Sigmoid colon (tissue), 7 donors: Measurements from ENCODE around the gene JAKMIP1. TPM values are rescaled to one million over a fixed set of nuclear protein-coding genes. Genes with fewer than 3 reads are reported as not detected.

Experiments used
- DNase-seq: peaks from one replicate; pipeline ENCODE4 v3.0.0-alpha.2; 2019
- H3K27ac ChIP-seq, 4 donors: fragments of 200-600 bp; sonication (generic); one replicate each; pipeline ENCODE4 v1.5.1; 2016 to 2019; ENCODE audit warnings: mild to moderate bottlenecking in 1 of 4
- H3K27me3 ChIP-seq, 3 donors: fragments of 200-600 bp; sonication (generic); one replicate each; pipeline ENCODE4 v1.5.1; 2019; ENCODE audit warnings: mild to moderate bottlenecking in 1 of 3
- H3K36me3 ChIP-seq, 4 donors: fragments of 200-600 bp; sonication (generic); one replicate each; pipeline ENCODE4 v1.5.1; 2016 to 2019
- H3K4me1 ChIP-seq, 4 donors: fragments of 200-600 bp; sonication (generic); one replicate each; pipeline ENCODE4 v1.5.1; 2017 to 2019
- H3K4me3 ChIP-seq, 4 donors: fragments of 200-600 bp; sonication (generic); one replicate each; pipeline ENCODE4 v1.5.1; 2017 to 2019; ENCODE audit warnings: mild to moderate bottlenecking in 2 of 4, moderate library complexity in 1 of 4
- H3K9me3 ChIP-seq, 4 donors: fragments of 200-600 bp in 3 of 4; sonication (generic) in 3 of 4; one replicate each; pipeline versions ENCODE4 v1.5.1 to v1.6.1; 2013 to 2019
- CTCF ChIP-seq, 4 experiments: fragments of 450-650 bp in 3 of 4; fragments of 200-600 bp in 1 of 4; IDR thresholded peaks; one replicate each; pipeline ENCODE4 v1.5.1; 2016 to 2019; ENCODE audit warnings: antibody characterized with exemption in 4 of 4, mild to moderate bottlenecking in 3 of 4, moderate library complexity in 2 of 4
- EP300 ChIP-seq, 4 donors: sonication (generic); formaldehyde crosslinking; IDR thresholded peaks; one replicate each; pipeline ENCODE4 v1.6.1; 2017; ENCODE audit warnings: antibody characterized with exemption in 4 of 4
- POLR2A ChIP-seq, 2 donors: fragments of 450-650 bp; IDR thresholded peaks; one replicate each; pipeline ENCODE4 v1.6.1; 2016; ENCODE audit warnings: antibody characterized with exemption in 2 of 2, mild to moderate bottlenecking in 2 of 2, moderate library complexity in 2 of 2
- POLR2AphosphoS5 ChIP-seq, 4 donors: sonication (generic); formaldehyde crosslinking; IDR thresholded peaks; one replicate each; pipeline ENCODE4 v1.6.1; 2017; ENCODE audit warnings: antibody characterized with exemption in 4 of 4
- WGBS, 2 donors: extraction: QIAGEN DNeasy Blood & Tissue Kit; methylation state at CpG; one replicate each; pipeline ENCODE4 v1.1.7; 2013; 5-methylcytosine and 5-hydroxymethylcytosine counted together
- intact Hi-C: fragments of 100-400 bp; cut with DNase I; formaldehyde crosslinking; loops from one replicate; pipeline ENCODE4 v1.15.1; 2023
- polyA plus RNA-seq, 3 donors: library from polyadenylated mRNA; stranded (reverse); fragments of 200-250 nt; gene quantifications; one replicate each; pipeline ENCODE4 v1.2.3, GENCODE V29; 2013
- total RNA-seq, 4 donors: library from RNA; depleted of rRNA; stranded (reverse); fragments of >200 nt; gene quantifications; one replicate each; pipeline ENCODE4 v1.1.0, GENCODE V29; 2016
- donor health status: healthy with polysubstance abuse.
- donor health status: Bipolar disorder and iron deficiency.
- donor health status: healthy.

The JAKMIP1 gene
- total and polyA plus RNA-seq, 7 donors = 0.49 to 3.9 (median 1.8) TPM; not detected in 2

GRCh38 chr4:6095023-6095752 lies 105.2 kb downstream of the JAKMIP1 start:
- H3K4me3 ChIP-seq = no peak overlapping the region
- H3K36me3 ChIP-seq = no peaks in the 10 kb centered on the region
- intact Hi-C loops = no loop called here
- DNase-seq = peak; percentile 14
- no peaks in the 10 kb centered on the region for H3K4me1 ChIP-seq
- H3K27me3 ChIP-seq = peaks cover 0 to 8% (median 4%) of the 10 kb centered on the region in 3 donors
- H3K9me3 ChIP-seq = peaks cover 0 to 4% (median 0%) of the 10 kb centered on the region in 4 donors
- WGBS, 2 donors = 33 to 37% methylated on average over 8 of the region's 8 CpGs
- H3K27ac ChIP-seq = no peak overlapping the region
- no peak for TF ChIP-seq EP300 (IDR thresholded peaks at IDR 0.05)
- no peak for TF ChIP-seq POLR2AphosphoS5 (IDR thresholded peaks at IDR 0.05)
- TF ChIP-seq CTCF (IDR thresholded peaks at IDR 0.05) = no peak
- TF ChIP-seq POLR2A (IDR thresholded peaks at IDR 0.05) = no peak

DNA sequence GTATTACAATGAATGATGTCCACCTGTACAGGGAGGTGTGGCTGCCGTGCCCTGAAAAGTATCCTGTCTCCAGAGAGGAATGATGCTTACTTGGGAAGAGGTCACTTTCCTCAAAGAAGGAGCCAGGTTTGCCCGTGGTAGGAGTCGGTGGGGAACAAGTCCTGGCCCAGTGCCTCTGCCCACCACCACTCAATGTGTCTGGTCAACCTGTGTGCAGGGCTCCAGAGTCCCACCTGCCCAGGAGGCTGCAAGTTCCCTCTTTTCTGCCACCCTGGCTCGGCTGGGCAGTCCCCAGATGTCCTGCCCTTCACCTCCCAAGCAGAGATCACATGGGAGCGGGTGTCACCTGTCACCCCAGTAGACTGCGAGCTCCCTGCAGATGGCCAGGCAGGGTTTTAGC lies 106.7 kb downstream of the JAKMIP1 start:
- TF ChIP-seq POLR2A (IDR thresholded peaks at IDR 0.05) = no peak
- no peak for TF ChIP-seq CTCF (IDR thresholded peaks at IDR 0.05)
- TF ChIP-seq POLR2AphosphoS5 (IDR thresholded peaks at IDR 0.05) = no peak
- no peak for TF ChIP-seq EP300 (IDR thresholded peaks at IDR 0.05)
- Histone ChIP-seq H3K27me3 (peaks cover 0 to 8% (median 4%) of the 10 kb centered on the region in 3 donors), H3K4me3 (no peak overlapping the region), H3K27ac (no peak overlapping the region), H3K4me1 (no peaks in the 10 kb centered on the region), H3K36me3 (no peaks in the 10 kb centered on the region), H3K9me3 (no peaks in the 10 kb centered on the region)
- intact Hi-C loops = no loop called here
- DNase-seq = peak; percentile 19
- 73 to 78% methylated on average over 6 of the region's 6 CpGs for WGBS, 2 donors

DNA sequence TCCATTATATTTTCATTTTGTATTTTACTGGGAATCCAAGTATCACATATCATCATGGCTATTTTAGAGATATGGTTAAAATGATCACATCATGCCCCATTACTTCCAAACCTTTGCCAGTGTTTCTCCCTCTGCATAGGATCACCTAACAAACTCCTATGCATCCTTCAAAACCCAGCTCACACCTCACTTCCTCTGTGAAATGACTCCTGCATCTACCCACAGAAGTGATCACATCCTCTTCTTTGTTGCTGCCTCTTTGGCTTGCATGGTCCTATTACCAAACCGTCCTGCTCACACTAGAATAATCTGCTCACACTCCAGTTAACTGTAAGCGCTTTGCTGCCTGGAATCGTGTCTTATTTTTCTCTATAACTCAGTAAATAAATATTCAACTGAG lies 107.4 kb downstream of the JAKMIP1 start:
- no peaks in the 10 kb centered on the region for H3K9me3 ChIP-seq
- no peaks in the 10 kb centered on the region for H3K4me1 ChIP-seq
- no peak overlapping the region for H3K4me3 ChIP-seq
- H3K36me3 ChIP-seq = no peaks in the 10 kb centered on the region
- peaks cover 0 to 8% (median 4%) of the 10 kb centered on the region in 3 donors for H3K27me3 ChIP-seq
- no peak for TF ChIP-seq EP300 (IDR thresholded peaks at IDR 0.05)
- no peak for TF ChIP-seq POLR2AphosphoS5 (IDR thresholded peaks at IDR 0.05)
- no peak for TF ChIP-seq POLR2A (IDR thresholded peaks at IDR 0.05)
- TF ChIP-seq CTCF (IDR thresholded peaks at IDR 0.05) = no peak
- 80 to 89% methylated on average over 3 of the region's 3 CpGs for WGBS, 2 donors
- no peak overlapping the region for H3K27ac ChIP-seq
- intact Hi-C loops = no loop called here
- no peak for DNase-seq

DNA sequence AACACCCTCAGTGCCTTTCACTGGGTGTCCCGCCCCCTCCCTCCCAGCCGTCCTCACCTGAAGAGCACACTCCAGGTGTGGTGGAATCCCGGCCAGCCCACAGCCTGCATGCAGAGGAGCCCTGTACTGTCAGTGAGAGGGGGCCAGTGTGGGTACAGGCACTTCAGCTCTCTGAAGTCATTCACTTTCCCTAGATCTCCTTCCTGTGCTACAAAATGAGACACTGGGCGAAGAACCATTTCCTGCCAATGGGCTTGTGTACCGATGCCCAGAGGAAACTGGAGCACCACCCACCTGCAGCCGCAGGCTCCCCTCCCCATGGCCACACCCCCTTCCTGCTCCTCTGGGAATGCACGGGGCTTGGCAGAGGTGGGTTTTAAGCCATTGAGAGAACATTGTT lies 108.2 kb downstream of the JAKMIP1 start:
- intact Hi-C loops = no loop called here
- DNase-seq = peak; percentile 15
- H3K36me3 ChIP-seq = no peaks in the 10 kb centered on the region
- TF ChIP-seq CTCF (IDR thresholded peaks at IDR 0.05) (no peak), POLR2AphosphoS5 (IDR thresholded peaks at IDR 0.05) (no peak)
- no peak overlapping the region for H3K4me3 ChIP-seq
- H3K27ac ChIP-seq = no peak overlapping the region
- 19 to 21% methylated on average over 7 of the region's 7 CpGs for WGBS, 2 donors
- H3K9me3 ChIP-seq = no peaks in the 10 kb centered on the region
- no peaks in the 10 kb centered on the region for H3K4me1 ChIP-seq
- peaks cover 0 to 8% (median 4%) of the 10 kb centered on the region in 3 donors for H3K27me3 ChIP-seq

DNA sequence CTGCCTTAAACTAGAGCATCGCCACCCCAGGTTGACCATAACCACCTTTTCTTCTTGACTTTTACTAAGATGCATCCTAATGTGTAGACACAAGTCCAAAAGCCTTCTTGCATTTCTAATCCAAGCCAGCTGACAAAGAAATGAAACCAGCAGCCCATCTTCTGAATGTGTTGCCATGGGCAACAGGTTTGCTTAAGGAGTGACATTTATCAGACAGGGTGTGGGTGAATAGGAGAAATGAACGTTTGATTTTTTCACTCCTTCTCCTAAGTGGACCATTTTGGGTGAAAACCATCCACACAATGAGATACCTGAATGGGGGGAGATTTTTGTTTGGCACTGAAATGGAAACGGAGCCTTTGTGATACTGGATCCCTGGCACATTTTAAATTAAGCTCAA lies 109.4 kb downstream of the JAKMIP1 start:
- Histone ChIP-seq H3K9me3 (no peaks in the 10 kb centered on the region), H3K4me1 (no peaks in the 10 kb centered on the region), H3K4me3 (no peak overlapping the region), H3K27me3 (peaks cover 0 to 8% (median 4%) of the 10 kb centered on the region in 3 donors), H3K27ac (no peak overlapping the region), H3K36me3 (no peaks in the 10 kb centered on the region)
- DNase-seq = no peak
- 60 to 79% methylated on average over 3 of the region's 3 CpGs for whole genome bisulfite sequencing, 2 donors
- intact Hi-C loops = no loop called here
- no peak for TF ChIP-seq POLR2A (IDR thresholded peaks at IDR 0.05)
- no peak for TF ChIP-seq CTCF (IDR thresholded peaks at IDR 0.05)
- TF ChIP-seq POLR2AphosphoS5 (IDR thresholded peaks at IDR 0.05) = no peak
